Fibroblast of villous mesenchyme (primary cell): ENCODE results near the gene SEC63. TPM values are rescaled to one million over a fixed set of nuclear protein-coding genes. Genes with fewer than 3 reads are reported as not detected.
"Not testable (repeated sequence)": the region's sequence is repeated elsewhere in the genome, so short reads cannot be mapped to it uniquely, and the experiment has no call there.

Source experiments
- DNase-seq: peaks from one replicate; pipeline ENCODE4 v3.0.0-alpha.2; 2010; ENCODE audit warnings: low read depth
- H3K4me3 ChIP-seq: 2 replicates; pipeline ENCODE4 v1.5.1; 2011; ENCODE audit warnings: low read depth, mild to moderate bottlenecking, low read length
- CTCF ChIP-seq: IDR thresholded peaks from 2 replicates; pipeline ENCODE4 v1.5.1; 2012; ENCODE audit warnings: low read depth, mild to moderate bottlenecking, low read length; ENCODE audit not compliant: insufficient read depth
- total RNA-seq: library from RNA; depleted of rRNA; stranded (reverse); fragments of >200 nt; gene quantifications from 2 replicates; pipeline ENCODE4 v1.2.3, GENCODE V29; 2012

Gene SEC63
- total RNA-seq, 1 donor, result 28.5 TPM

- H3K4me3 ChIP-seq, result no peak overlapping the region
- no peak for TF ChIP-seq CTCF
- no peak for DNase-seq
Observed at GRCh38 chr6:107917451-107918375, 40.3 kb downstream of the SEC63 start.

GRCh38 chr6:107916961-107917360, 41.0 kb downstream of the SEC63 start:
- not testable (repeated sequence) for DNase-seq, H3K4me3 ChIP-seq

GRCh38 chr6:107911692-107912091, 46.3 kb downstream of the SEC63 start:
- no peak for TF ChIP-seq CTCF
- DNase-seq, result no peak
- H3K4me3 ChIP-seq, result no peak overlapping the region

GRCh38 chr6:107894809-107895396, 63.1 kb downstream of the SEC63 start:
- peak; percentile 20 for DNase-seq
- TF ChIP-seq CTCF, result no peak

GRCh38 chr6:107890431-107890830, 67.6 kb downstream of the SEC63 start:
- not testable (repeated sequence) for H3K4me3 ChIP-seq, DNase-seq

More at GRCh38 chr6:107894809-107895396, 63.1 kb downstream of the SEC63 start:
- H3K4me3 ChIP-seq, result no peak overlapping the region

GRCh38 chr6:107885950-107886349, 72.1 kb downstream of the SEC63 start:
- not testable (repeated sequence) for DNase-seq, H3K4me3 ChIP-seq

- no peak overlapping the region for H3K4me3 ChIP-seq
- TF ChIP-seq CTCF, result no peak
- DNase-seq, result no peak
Observed at GRCh38 chr6:107879941-107880340, 78.1 kb downstream of the SEC63 start.

- no peak for DNase-seq
- no peak overlapping the region for H3K4me3 ChIP-seq
- no peak for TF ChIP-seq CTCF
Observed at GRCh38 chr6:107877968-107878367, 80.0 kb downstream of the SEC63 start.
